Uterus (tissue), 2 donors: ENCODE data around the gene NOS1AP.

Experiments
- POLR2A ChIP-seq, 2 donors: fragments of 450-650 bp; IDR thresholded peaks; one replicate each; pipeline ENCODE4 v1.6.1; 2016; ENCODE audit warnings: antibody characterized with exemption in 2 of 2, mild to moderate bottlenecking in 1 of 2, moderate library complexity in 1 of 2
- TF ChIP-seq, protein P1 (sequence below), 4 experiments: fragments of 200-600 bp in 2 of 4; fragments of 450-650 bp in 2 of 4; sonication (generic) in 2 of 4; IDR thresholded peaks; one replicate each; pipeline ENCODE4 v1.5.1; 2016 to 2019; ENCODE audit warnings: antibody characterized with exemption in 4 of 4, mild to moderate bottlenecking in 2 of 4, moderate library complexity in 1 of 4

DNA sequence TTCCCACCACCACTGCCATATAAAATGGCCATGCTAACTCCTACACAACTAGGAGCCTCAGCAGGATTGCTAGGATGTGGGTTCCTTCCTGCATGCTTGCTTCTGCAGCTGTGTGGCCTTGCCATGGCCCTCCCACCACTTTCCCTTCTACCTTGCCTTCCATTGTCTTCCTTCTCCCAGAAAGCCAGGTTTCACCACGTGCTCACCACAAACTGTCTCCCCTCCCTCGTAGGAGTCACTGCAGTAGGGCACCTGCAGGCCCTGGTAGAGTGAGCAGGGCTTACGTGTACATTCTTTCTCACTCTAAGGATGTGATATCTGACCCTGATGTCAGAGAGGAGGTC, 315.8 kb downstream of the NOS1AP start:
- TF ChIP-seq, protein P1, sequence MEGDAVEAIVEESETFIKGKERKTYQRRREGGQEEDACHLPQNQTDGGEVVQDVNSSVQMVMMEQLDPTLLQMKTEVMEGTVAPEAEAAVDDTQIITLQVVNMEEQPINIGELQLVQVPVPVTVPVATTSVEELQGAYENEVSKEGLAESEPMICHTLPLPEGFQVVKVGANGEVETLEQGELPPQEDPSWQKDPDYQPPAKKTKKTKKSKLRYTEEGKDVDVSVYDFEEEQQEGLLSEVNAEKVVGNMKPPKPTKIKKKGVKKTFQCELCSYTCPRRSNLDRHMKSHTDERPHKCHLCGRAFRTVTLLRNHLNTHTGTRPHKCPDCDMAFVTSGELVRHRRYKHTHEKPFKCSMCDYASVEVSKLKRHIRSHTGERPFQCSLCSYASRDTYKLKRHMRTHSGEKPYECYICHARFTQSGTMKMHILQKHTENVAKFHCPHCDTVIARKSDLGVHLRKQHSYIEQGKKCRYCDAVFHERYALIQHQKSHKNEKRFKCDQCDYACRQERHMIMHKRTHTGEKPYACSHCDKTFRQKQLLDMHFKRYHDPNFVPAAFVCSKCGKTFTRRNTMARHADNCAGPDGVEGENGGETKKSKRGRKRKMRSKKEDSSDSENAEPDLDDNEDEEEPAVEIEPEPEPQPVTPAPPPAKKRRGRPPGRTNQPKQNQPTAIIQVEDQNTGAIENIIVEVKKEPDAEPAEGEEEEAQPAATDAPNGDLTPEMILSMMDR (IDR thresholded peaks at IDR 0.05), result no peak
- TF ChIP-seq POLR2A (IDR thresholded peaks at IDR 0.05), result no peak
